HEK293 (cell line): ENCODE measurements around the gene HSD11B1.

Experiments
- CTCF ChIA-PET: fragments of 350-600 bp; formaldehyde crosslinking; extraction: SDS; loops from one replicate; lab custom pipeline; 2021; ENCODE audit warnings: antibody characterized with exemption; lab: Yijun Ruan, JAX
- POLR2A ChIA-PET: fragments of 300-600 bp; formaldehyde crosslinking; extraction: SDS; loops from one replicate; lab custom pipeline; 2020; ENCODE audit warnings: antibody characterized with exemption, inconsistent platforms; lab: Yijun Ruan, JAX
- H3K27ac ChIP-seq: fragments of 200-500 bp; sonication (Bioruptor generic); 2 replicates; pipeline ENCODE4 v1.5.1; 2014; ENCODE audit warnings: low read depth, low read length, control low read depth, inconsistent platforms; ENCODE audit errors: extremely low read depth
- H3K36me3 ChIP-seq, 2 experiments: fragments of 200-500 bp in 1 of 2; sonication (Bioruptor generic) in 1 of 2; 1 replicate in 1 of 2; 2 replicates in 1 of 2; pipeline ENCODE4 v1.5.1; 2014 to 2017; ENCODE audit warnings: inconsistent platforms in 2 of 2, low read length in 2 of 2; ENCODE audit not compliant: control insufficient read depth in 2 of 2, insufficient read depth in 1 of 2
- H3K4me1 ChIP-seq: fragments of 200-500 bp; sonication (Bioruptor generic); 2 replicates; pipeline ENCODE4 v1.5.1; 2014; ENCODE audit warnings: mild to moderate bottlenecking, low read length, inconsistent platforms; ENCODE audit not compliant: control insufficient read depth, insufficient read depth
- H3K4me3 ChIP-seq: 2 replicates; pipeline ENCODE4 v1.5.1; 2011; ENCODE audit warnings: low read depth, mild to moderate bottlenecking, control low read depth, low read length, moderate library complexity
- H3K9me3 ChIP-seq: fragments of 200-500 bp; sonication (Bioruptor generic); 2 replicates; pipeline ENCODE4 v1.5.1; 2014; ENCODE audit warnings: low read depth, low read length, inconsistent platforms; ENCODE audit not compliant: control insufficient read depth, insufficient read depth
- CTCF ChIP-seq: fragments of 450-650 bp; formaldehyde crosslinking; IDR thresholded peaks from 2 replicates; pipeline ENCODE4 v1.5.1; 2016; ENCODE audit warnings: missing biosample characterization, missing genetic modification characterization
- PBX3 ChIP-seq: sonication (generic); formaldehyde crosslinking; IDR thresholded peaks from 2 replicates; pipeline ENCODE4 v1.8.1; 2022; ENCODE audit warnings: mild to moderate bottlenecking, moderate library complexity, missing genetic modification reagents
- SETDB1 ChIP-seq: IDR thresholded peaks from one replicate; pipeline ENCODE4 v1.6.1; 2017; ENCODE audit warnings: mild to moderate bottlenecking, low read length, moderate library complexity, mixed read lengths; ENCODE audit not compliant: insufficient read length
- SP3 ChIP-seq: fragments of 450-650 bp; formaldehyde crosslinking; IDR thresholded peaks from 2 replicates; pipeline ENCODE4 v1.5.1; 2016; ENCODE audit warnings: missing biosample characterization, missing genetic modification characterization
- WT1 ChIP-seq: fragments of 450-650 bp; formaldehyde crosslinking; IDR thresholded peaks from 2 replicates; pipeline ENCODE4 v1.5.1; 2016; ENCODE audit warnings: missing biosample characterization, missing genetic modification characterization
- ZIC2 ChIP-seq: fragments of 450-650 bp; formaldehyde crosslinking; IDR thresholded peaks from 2 replicates; pipeline ENCODE4 v1.5.1; 2016; ENCODE audit warnings: missing biosample characterization, missing genetic modification characterization
- ZNF121 ChIP-seq: fragments of 450-650 bp; formaldehyde crosslinking; IDR thresholded peaks from 2 replicates; pipeline ENCODE4 v1.5.1; 2016; ENCODE audit warnings: missing biosample characterization, missing genetic modification characterization
- ZNF132 ChIP-seq: fragments of 450-650 bp; formaldehyde crosslinking; IDR thresholded peaks from 2 replicates; pipeline ENCODE4 v1.5.1; 2017; ENCODE audit warnings: missing biosample characterization, missing genetic modification characterization, borderline replicate concordance
- ZNF174 ChIP-seq: fragments of 450-650 bp; formaldehyde crosslinking; IDR thresholded peaks from 2 replicates; pipeline ENCODE4 v1.5.0; 2017; ENCODE audit warnings: missing biosample characterization, mild to moderate bottlenecking, missing genetic modification characterization
- ZNF214 ChIP-seq: fragments of 450-650 bp; formaldehyde crosslinking; IDR thresholded peaks from 2 replicates; pipeline ENCODE4 v1.5.1; 2017; ENCODE audit warnings: missing biosample characterization, mild to moderate bottlenecking, missing genetic modification characterization, borderline replicate concordance
- ZNF280D ChIP-seq: fragments of 450-650 bp; formaldehyde crosslinking; IDR thresholded peaks from 2 replicates; pipeline ENCODE4 v1.5.1; 2016; ENCODE audit warnings: missing biosample characterization, missing genetic modification characterization
- ZNF324 ChIP-seq: fragments of 450-650 bp; formaldehyde crosslinking; IDR thresholded peaks from 2 replicates; pipeline ENCODE4 v1.5.1; 2016; ENCODE audit warnings: missing biosample characterization, missing genetic modification characterization
- ZNF354C ChIP-seq: fragments of 450-650 bp; formaldehyde crosslinking; IDR thresholded peaks from 2 replicates; pipeline ENCODE4 v1.5.1; 2016; ENCODE audit warnings: missing biosample characterization, missing genetic modification characterization, low read depth, borderline replicate concordance
- ZNF37A ChIP-seq: fragments of 450-650 bp; IDR thresholded peaks from 2 replicates; pipeline ENCODE4 v1.5.1; 2018; ENCODE audit warnings: missing biosample characterization, missing genetic modification characterization
- ZNF426 ChIP-seq: fragments of 450-650 bp; formaldehyde crosslinking; IDR thresholded peaks from 2 replicates; pipeline ENCODE4 v1.5.1; 2017; ENCODE audit warnings: missing biosample characterization, missing genetic modification characterization, mild to moderate bottlenecking, inconsistent platforms, moderate library complexity
- ZNF48 ChIP-seq: fragments of 450-650 bp; formaldehyde crosslinking; IDR thresholded peaks from 2 replicates; pipeline ENCODE4 v1.5.1; 2016; ENCODE audit warnings: missing biosample characterization, missing genetic modification characterization
- ZNF544 ChIP-seq: fragments of 450-650 bp; formaldehyde crosslinking; IDR thresholded peaks from 2 replicates; pipeline ENCODE4 v1.5.0; 2017; ENCODE audit warnings: missing biosample characterization, missing genetic modification characterization
- ZNF596 ChIP-seq: fragments of 450-650 bp; IDR thresholded peaks from 2 replicates; pipeline ENCODE4 v1.5.0; 2018; ENCODE audit warnings: missing biosample characterization, mild to moderate bottlenecking, missing genetic modification characterization, moderate library complexity
- ZNF677 ChIP-seq: fragments of 450-650 bp; IDR thresholded peaks from 2 replicates; pipeline ENCODE4 v1.5.0; 2018; ENCODE audit warnings: missing biosample characterization, mild to moderate bottlenecking, missing genetic modification characterization, moderate library complexity
- ZNF747 ChIP-seq: fragments of 450-650 bp; formaldehyde crosslinking; IDR thresholded peaks from 2 replicates; pipeline ENCODE4 v1.5.1; 2016; ENCODE audit warnings: missing biosample characterization, missing genetic modification characterization
- ZNF768 ChIP-seq: fragments of 450-650 bp; formaldehyde crosslinking; IDR thresholded peaks from 2 replicates; pipeline ENCODE4 v1.5.1; 2018; ENCODE audit warnings: missing biosample characterization, mild to moderate bottlenecking, missing genetic modification characterization
- ZXDB ChIP-seq: fragments of 450-650 bp; formaldehyde crosslinking; IDR thresholded peaks from 2 replicates; pipeline ENCODE4 v1.5.1; 2016; ENCODE audit warnings: missing biosample characterization, missing genetic modification characterization

The HSD11B1 gene

GRCh38 chr1:209723265-209723664, 18.6 kb downstream of the HSD11B1 start:
- no peak overlapping the region for H3K27ac ChIP-seq
- H3K36me3 ChIP-seq: no peaks in the 10 kb centered on the region
- TF ChIP-seq ZNF354C (tag by site-specific recombination) (no peak), ZNF174 (tag by site-specific recombination) (no peak), ZNF747 (tag by site-specific recombination) (no peak), ZNF48 (no peak), ZNF121 (tag by site-specific recombination) (no peak), ZNF324 (tag by site-specific recombination) (no peak), SETDB1 (no peak), ZIC2 (tag by site-specific recombination) (no peak), PBX3 (CRISPR knock-in tag) (no peak), SP3 (no peak)
- TF ChIP-seq, all 188 proteins: peak for 0
- no peaks in the 10 kb centered on the region for H3K4me1 ChIP-seq
- ChIA-PET POLR2A (no interaction called here), CTCF (interaction anchor here (0.8 kb wide), 2 partner anchors 25 to 158 kb away, joined by 3 read pairs; no protein-coding TSS in a partner anchor)
- H3K4me3 ChIP-seq: no peak overlapping the region
- H3K9me3 ChIP-seq: no peaks in the 10 kb centered on the region

GRCh38 chr1:209723756-209724693, 19.4 kb downstream of the HSD11B1 start:
- Histone ChIP-seq H3K9me3 (no peaks in the 10 kb centered on the region), H3K4me3 (no peak overlapping the region), H3K36me3 (no peaks in the 10 kb centered on the region), H3K27ac (no peak overlapping the region), H3K4me1 (no peaks in the 10 kb centered on the region)
- ChIA-PET POLR2A (no interaction called here), CTCF (interaction anchor here (0.6 to 1.0 kb wide), 3 partner anchors 24 to 43 kb away, joined by 3 read pairs; no protein-coding TSS in a partner anchor)
- no peak for TF ChIP-seq ZNF596 (tag by site-specific recombination)
- TF ChIP-seq CTCF: no peak
- TF ChIP-seq ZXDB: no peak
- no peak for TF ChIP-seq ZNF132 (tag by site-specific recombination)
- TF ChIP-seq WT1 (tag by site-specific recombination): no peak
- no peak for TF ChIP-seq ZNF544 (tag by site-specific recombination)

GRCh38 chr1:209727286-209727685, 22.6 kb downstream of the HSD11B1 start:
- CTCF ChIA-PET: interaction anchor here (0.9 to 2.3 kb wide), 5 partner anchors 10 to 161 kb away, joined by 3 to 10 read pairs (median 3); no protein-coding TSS in a partner anchor
- POLR2A ChIA-PET: no interaction called here
- TF ChIP-seq ZNF768 (tag by site-specific recombination): no peak
- TF ChIP-seq ZNF214 (tag by site-specific recombination): no peak
- TF ChIP-seq ZNF37A: no peak
- no peak for TF ChIP-seq ZXDB
- no peak for TF ChIP-seq ZNF677
- TF ChIP-seq ZNF280D (tag by site-specific recombination): no peak
- TF ChIP-seq ZNF426: no peak

More at GRCh38 chr1:209727286-209727685, 22.6 kb downstream of the HSD11B1 start:
- no peaks in the 10 kb centered on the region for H3K9me3 ChIP-seq
- no peak overlapping the region for H3K27ac ChIP-seq
- H3K4me1 ChIP-seq: no peaks in the 10 kb centered on the region
- no peaks in the 10 kb centered on the region for H3K36me3 ChIP-seq
- no peak overlapping the region for H3K4me3 ChIP-seq
